Chondrocyte (in vitro differentiated cells): ENCODE results near the gene HDAC9. TPM values are rescaled to one million over a fixed set of nuclear protein-coding genes. Genes with fewer than 3 reads are reported as not detected.

Experiments
- DNase-seq: peaks from one replicate; pipeline ENCODE4 v3.0.0; 2021; ENCODE audit warnings: mixed read lengths, low spot score
- H3K27ac Mint-ChIP-seq: one replicate; pipeline ENCODE4 v1.8.0; 2021; ENCODE audit warnings: mild to moderate bottlenecking, moderate library complexity, mixed read lengths; ENCODE audit not compliant: unreplicated experiment
- H3K27me3 Mint-ChIP-seq: 2 replicates; pipeline ENCODE4 v1.8.0; 2021; ENCODE audit warnings: low read depth, mixed read lengths
- H3K36me3 Mint-ChIP-seq: 2 replicates; pipeline ENCODE4 v1.8.0; 2021; ENCODE audit warnings: low read depth, mixed read lengths
- H3K4me1 Mint-ChIP-seq: 2 replicates; pipeline ENCODE4 v1.8.0; 2021; ENCODE audit warnings: low read depth, mild to moderate bottlenecking, mixed read lengths
- H3K4me3 Mint-ChIP-seq: one replicate; pipeline ENCODE4 v1.8.0; 2021; ENCODE audit warnings: mild to moderate bottlenecking, moderate library complexity, mixed read lengths; ENCODE audit not compliant: unreplicated experiment
- H3K9me3 Mint-ChIP-seq: 2 replicates; pipeline ENCODE4 v1.8.0; 2021; ENCODE audit warnings: low read depth, mixed read lengths
- total RNA-seq: library from RNA; stranded (reverse); gene quantifications from 3 replicates; pipeline ENCODE4 v1.2.1, GENCODE V29; 2021
- TF ChIP-seq, protein P1 (sequence below): fragments of 200-600 bp; sonication (generic); IDR thresholded peaks from 2 replicates; pipeline ENCODE4 v1.5.0; 2021; ENCODE audit warnings: antibody characterized with exemption, mild to moderate bottlenecking, moderate library complexity

Gene HDAC9
- total RNA-seq, 1 donor from 2014 or later = 5.9 TPM

DNA sequence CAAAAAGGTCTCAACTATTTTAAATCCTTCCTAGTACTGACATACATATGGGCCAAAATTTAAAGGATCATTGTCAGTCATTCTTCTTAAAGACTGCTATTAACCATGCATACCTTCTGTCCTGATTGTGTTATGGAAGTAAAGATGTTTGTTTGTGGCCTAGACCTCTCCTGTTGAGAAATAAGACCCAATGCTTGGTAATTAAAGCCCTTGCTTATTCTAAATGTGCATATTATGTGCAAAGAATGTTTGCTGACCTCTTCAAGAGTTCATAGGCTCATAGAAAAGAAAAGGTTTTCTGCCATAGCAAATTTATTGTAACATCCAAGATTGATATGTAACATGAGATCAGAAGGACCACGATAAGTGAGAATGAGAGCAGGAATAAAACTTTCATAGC, 476.3 kb downstream of the HDAC9 start:
- Mint-ChIP-seq H3K36me3 (peaks cover 2% of the 10 kb centered on the region), H3K9me3 (peaks cover 6% of the 10 kb centered on the region), H3K4me1 (peaks cover 54% of the 10 kb centered on the region), H3K27me3 (no peaks in the 10 kb centered on the region), H3K4me3 (no peak overlapping the region), H3K27ac (no peak overlapping the region)
- DNase-seq = no peak
- TF ChIP-seq, protein P1, sequence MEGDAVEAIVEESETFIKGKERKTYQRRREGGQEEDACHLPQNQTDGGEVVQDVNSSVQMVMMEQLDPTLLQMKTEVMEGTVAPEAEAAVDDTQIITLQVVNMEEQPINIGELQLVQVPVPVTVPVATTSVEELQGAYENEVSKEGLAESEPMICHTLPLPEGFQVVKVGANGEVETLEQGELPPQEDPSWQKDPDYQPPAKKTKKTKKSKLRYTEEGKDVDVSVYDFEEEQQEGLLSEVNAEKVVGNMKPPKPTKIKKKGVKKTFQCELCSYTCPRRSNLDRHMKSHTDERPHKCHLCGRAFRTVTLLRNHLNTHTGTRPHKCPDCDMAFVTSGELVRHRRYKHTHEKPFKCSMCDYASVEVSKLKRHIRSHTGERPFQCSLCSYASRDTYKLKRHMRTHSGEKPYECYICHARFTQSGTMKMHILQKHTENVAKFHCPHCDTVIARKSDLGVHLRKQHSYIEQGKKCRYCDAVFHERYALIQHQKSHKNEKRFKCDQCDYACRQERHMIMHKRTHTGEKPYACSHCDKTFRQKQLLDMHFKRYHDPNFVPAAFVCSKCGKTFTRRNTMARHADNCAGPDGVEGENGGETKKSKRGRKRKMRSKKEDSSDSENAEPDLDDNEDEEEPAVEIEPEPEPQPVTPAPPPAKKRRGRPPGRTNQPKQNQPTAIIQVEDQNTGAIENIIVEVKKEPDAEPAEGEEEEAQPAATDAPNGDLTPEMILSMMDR = no peak

DNA sequence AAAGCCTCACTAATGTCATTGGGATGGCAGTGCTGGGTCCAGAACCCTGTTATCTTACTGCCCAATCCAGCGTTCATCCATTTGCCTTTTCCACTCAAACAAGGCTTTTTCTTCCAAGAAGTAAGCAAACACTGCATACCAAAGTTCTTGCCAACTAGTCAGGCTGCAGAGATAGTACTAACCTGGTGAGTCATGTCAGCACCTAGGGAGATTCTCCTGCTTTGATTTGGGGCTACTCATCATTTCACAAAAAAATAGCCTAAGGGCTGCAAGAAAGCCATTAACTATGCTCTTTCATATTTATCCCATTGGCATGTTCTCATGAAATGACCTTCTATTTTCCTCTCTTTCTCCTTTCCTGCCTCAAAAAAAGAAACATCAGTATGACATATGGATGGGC, 479.3 kb downstream of the HDAC9 start:
- Mint-ChIP-seq H3K4me1 (peaks cover 73% of the 10 kb centered on the region), H3K27me3 (no peaks in the 10 kb centered on the region), H3K4me3 (no peak overlapping the region), H3K9me3 (peaks cover 4% of the 10 kb centered on the region), H3K36me3 (no peaks in the 10 kb centered on the region), H3K27ac (peak overlapping the region; percentile 73)
- TF ChIP-seq, protein P1 = no peak
- no peak for DNase-seq

DNA sequence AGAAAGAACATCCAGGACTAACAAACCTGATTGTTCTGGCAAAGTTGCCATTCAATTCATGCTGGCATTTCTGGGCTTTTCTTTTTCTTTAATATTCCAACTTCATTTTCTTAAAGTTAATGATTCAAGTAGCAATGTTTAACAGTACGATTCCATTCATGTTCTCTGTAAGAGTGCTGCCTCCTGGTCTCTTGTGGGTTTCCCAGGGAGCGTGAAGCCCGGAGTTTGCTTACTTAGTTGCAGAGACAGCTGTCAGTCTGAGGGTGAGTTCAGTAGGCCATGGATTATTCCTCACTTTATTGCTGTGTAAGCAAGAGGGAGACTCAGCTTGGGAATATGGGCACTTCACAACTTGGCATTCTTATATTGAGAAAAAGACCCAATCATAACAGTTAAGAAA, 479.7 kb downstream of the HDAC9 start:
- DNase-seq = no peak
- H3K27me3 Mint-ChIP-seq = no peaks in the 10 kb centered on the region
- TF ChIP-seq, protein P1 = peak; percentile 9
- peaks cover 4% of the 10 kb centered on the region for H3K9me3 Mint-ChIP-seq
- H3K4me1 Mint-ChIP-seq = peaks cover 73% of the 10 kb centered on the region
- H3K36me3 Mint-ChIP-seq = no peaks in the 10 kb centered on the region
- H3K27ac Mint-ChIP-seq = peak overlapping the region; percentile 73
- H3K4me3 Mint-ChIP-seq = no peak overlapping the region

DNA sequence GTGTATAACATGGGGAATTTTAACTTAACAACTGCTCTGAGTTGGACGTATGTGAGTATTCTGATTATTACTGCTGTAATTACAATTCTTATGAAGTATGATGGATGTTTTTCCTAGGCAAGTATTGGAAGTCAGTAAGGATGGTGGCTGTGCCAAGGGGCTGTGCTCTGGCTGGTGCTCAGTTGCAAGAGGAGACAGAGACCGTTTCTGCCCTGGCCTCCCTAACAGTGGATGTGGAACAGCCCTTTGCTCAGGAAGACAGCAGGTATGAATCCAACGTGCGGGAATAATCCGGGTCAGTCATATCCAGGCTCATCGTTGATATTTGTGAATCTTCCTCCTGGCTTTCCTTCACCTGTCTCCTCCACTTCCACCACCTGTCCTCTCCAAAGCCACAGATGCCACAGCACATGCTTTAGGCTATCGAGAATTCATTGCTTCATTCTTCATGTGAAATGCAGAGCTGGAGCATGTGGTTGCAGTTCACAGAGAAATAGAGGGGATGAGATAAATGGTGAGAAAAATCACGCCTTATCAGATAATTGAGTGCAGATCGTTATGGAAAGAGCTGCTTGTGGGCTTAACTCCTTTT, 480.2 kb downstream of the HDAC9 start:
- Mint-ChIP-seq H3K4me1 (peaks cover 70% of the 10 kb centered on the region), H3K4me3 (no peak overlapping the region), H3K9me3 (peaks cover 4% of the 10 kb centered on the region), H3K27ac (peak overlapping the region; percentile 73), H3K27me3 (no peaks in the 10 kb centered on the region), H3K36me3 (no peaks in the 10 kb centered on the region)
- TF ChIP-seq, protein P1 = no peak
- DNase-seq = peak; percentile 29

DNA sequence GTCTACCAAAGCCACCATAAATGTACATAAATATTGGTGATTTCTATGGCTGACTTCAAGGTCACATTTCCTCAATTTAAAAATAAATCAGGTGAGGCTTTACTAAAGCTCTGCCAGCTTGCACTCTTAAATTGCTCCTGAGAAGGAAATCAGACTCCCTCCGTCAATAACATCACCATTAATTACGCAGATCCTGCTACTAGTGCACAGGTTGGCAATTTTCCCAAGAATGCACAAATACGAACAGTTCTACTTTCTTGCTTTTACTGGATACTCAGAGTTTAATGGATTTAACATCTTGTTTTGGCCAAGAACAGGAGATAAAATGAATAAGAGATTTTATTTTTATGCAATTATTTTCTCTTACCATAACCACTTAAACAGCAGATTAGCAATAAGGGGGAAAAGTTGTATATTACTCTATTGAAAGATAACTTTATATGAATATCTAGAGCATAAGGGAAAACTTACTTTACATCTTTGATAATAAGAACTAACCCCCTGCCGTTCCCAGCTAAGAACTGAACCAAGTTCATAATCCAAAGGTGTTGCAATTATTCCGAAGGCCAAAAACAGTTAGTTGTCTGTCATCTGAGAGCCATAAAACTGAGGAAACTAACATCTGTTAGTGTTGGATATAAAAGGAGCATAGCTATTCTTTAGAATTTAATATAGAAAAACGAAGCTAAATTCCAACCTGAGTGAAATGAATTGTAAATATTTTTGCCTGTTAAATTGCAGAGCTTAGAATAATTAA, 481.3 kb downstream of the HDAC9 start:
- no peak overlapping the region for H3K27ac Mint-ChIP-seq
- H3K4me3 Mint-ChIP-seq = no peak overlapping the region
- peaks cover 5% of the 10 kb centered on the region for H3K36me3 Mint-ChIP-seq
- no peak for DNase-seq
- H3K27me3 Mint-ChIP-seq = no peaks in the 10 kb centered on the region
- TF ChIP-seq, protein P1 = no peak
- peaks cover 61% of the 10 kb centered on the region for H3K4me1 Mint-ChIP-seq
- H3K9me3 Mint-ChIP-seq = peaks cover 8% of the 10 kb centered on the region
